Upper lobe of right lung (tissue), 1 donor: Measurements from ENCODE around the gene FH. TPM values are rescaled to one million over a fixed set of nuclear protein-coding genes. Genes with fewer than 3 reads are reported as not detected.

Experiments
- ATAC-seq: fragments of 200-7000 bp; cut with Tn5 transposase; one replicate; pipeline ENCODE4 v1.9.1; 2020; ENCODE audit warnings: mild to moderate bottlenecking, moderate library complexity
- DNase-seq: peaks from one replicate; pipeline ENCODE4 v3.0.0-alpha.2; 2020
- H3K27ac ChIP-seq: fragments of 200-600 bp; one replicate; pipeline ENCODE4 v1.8.0; 2022
- H3K27me3 ChIP-seq: fragments of 200-600 bp; one replicate; pipeline ENCODE4 v1.8.0; 2022; ENCODE audit warnings: mild to moderate bottlenecking
- H3K36me3 ChIP-seq: fragments of 200-600 bp; one replicate; pipeline ENCODE4 v1.8.0; 2022
- H3K4me1 ChIP-seq: fragments of 200-600 bp; one replicate; pipeline ENCODE4 v1.8.0; 2022
- H3K4me3 ChIP-seq: fragments of 200-600 bp; one replicate; pipeline ENCODE4 v1.8.0; 2022; ENCODE audit warnings: mild to moderate bottlenecking
- H3K9me3 ChIP-seq: fragments of 200-600 bp; one replicate; pipeline ENCODE4 v1.8.0; 2022
- intact Hi-C: fragments of 100-400 bp; cut with DNase I; formaldehyde crosslinking; loops from one replicate; pipeline ENCODE4 v1.11.0; 2022
- total RNA-seq: library from RNA; stranded (reverse); fragmentation: NEBNext Ultra II Directional; extraction: Animal tissue kit (Norgen Biotek cat#: 25700); gene quantifications from one replicate; pipeline ENCODE4 v1.2.1, GENCODE V29; 2021
- TF ChIP-seq, protein P1 (sequence below): fragments of 200-600 bp; IDR thresholded peaks from one replicate; pipeline ENCODE4 v1.8.0; 2022; ENCODE audit warnings: antibody characterized with exemption
- donor health status: DM: no; HTN: yes; CAD: no; lungs with severe emphysema.

FH gene
- total RNA-seq, 1 donor from 2014 or later = 37.4 TPM

DNA sequence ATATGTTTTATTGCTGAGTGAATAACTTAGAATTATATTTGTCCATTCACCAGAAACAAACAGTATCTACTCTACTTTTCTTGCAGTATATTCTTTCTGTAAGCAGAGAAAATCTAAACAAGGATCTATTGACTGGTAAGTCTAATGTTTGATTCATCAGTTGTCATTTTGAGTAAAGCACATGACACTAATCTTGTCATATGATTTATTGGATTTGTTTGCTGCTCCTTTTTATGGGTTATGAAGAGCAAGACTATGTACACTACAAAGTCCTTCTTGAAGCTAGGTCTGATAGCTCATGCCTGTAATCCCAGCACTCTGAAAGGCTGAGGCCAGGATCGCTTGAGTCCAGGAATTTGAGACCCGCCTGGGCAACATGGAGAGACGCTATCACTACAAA is 36.0 kb upstream of the FH start:
- Histone ChIP-seq H3K27me3 (no peaks in the 10 kb centered on the region), H3K4me3 (no peak overlapping the region), H3K27ac (no peak overlapping the region), H3K9me3 (no peaks in the 10 kb centered on the region), H3K4me1 (no peaks in the 10 kb centered on the region), H3K36me3 (no peaks in the 10 kb centered on the region)
- intact Hi-C loops = no loop called here
- TF ChIP-seq, protein P1, sequence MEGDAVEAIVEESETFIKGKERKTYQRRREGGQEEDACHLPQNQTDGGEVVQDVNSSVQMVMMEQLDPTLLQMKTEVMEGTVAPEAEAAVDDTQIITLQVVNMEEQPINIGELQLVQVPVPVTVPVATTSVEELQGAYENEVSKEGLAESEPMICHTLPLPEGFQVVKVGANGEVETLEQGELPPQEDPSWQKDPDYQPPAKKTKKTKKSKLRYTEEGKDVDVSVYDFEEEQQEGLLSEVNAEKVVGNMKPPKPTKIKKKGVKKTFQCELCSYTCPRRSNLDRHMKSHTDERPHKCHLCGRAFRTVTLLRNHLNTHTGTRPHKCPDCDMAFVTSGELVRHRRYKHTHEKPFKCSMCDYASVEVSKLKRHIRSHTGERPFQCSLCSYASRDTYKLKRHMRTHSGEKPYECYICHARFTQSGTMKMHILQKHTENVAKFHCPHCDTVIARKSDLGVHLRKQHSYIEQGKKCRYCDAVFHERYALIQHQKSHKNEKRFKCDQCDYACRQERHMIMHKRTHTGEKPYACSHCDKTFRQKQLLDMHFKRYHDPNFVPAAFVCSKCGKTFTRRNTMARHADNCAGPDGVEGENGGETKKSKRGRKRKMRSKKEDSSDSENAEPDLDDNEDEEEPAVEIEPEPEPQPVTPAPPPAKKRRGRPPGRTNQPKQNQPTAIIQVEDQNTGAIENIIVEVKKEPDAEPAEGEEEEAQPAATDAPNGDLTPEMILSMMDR = no peak
- DNase-seq (no peak), ATAC-seq (no peak)

DNA sequence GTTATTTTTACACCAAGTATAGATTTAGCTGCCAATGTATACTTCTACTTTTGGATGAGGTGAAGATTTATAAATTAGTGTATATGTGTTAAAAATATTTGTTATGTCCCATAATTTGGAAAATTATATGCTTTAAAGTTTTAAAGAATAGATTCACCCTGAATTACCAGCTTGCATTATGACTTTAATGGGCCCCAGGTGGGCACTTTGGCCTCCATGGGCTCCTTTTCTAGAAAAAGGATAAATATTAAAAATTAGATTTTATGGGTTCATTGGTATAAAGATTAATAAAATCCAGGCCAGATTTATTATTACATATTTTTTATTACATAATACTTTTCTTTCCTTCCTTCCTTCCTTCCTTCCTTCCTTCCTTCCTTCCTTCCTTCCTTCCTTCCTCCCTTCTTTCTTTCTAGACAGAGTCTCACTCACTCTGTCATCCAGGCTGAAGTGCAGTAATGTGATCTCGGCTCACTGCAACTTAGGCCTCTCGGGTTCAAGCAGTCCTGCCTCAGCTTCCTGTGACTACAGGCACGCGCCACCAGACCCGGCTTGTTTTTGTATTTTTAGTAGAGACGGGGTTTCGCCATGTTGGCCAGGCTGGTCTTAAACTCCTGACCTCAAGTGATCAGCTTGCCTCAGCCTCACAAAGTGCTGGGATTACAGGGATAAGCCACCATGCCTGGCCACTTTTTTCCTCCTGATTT is 34.5 kb upstream of the FH start:
- ATAC-seq (no peak), DNase-seq (no peak)
- TF ChIP-seq, protein P1 = no peak
- Histone ChIP-seq H3K36me3 (no peaks in the 10 kb centered on the region), H3K27me3 (no peaks in the 10 kb centered on the region), H3K27ac (no peak overlapping the region), H3K4me1 (no peaks in the 10 kb centered on the region), H3K4me3 (no peak overlapping the region), H3K9me3 (no peaks in the 10 kb centered on the region)
- intact Hi-C loops = no loop called here

DNA sequence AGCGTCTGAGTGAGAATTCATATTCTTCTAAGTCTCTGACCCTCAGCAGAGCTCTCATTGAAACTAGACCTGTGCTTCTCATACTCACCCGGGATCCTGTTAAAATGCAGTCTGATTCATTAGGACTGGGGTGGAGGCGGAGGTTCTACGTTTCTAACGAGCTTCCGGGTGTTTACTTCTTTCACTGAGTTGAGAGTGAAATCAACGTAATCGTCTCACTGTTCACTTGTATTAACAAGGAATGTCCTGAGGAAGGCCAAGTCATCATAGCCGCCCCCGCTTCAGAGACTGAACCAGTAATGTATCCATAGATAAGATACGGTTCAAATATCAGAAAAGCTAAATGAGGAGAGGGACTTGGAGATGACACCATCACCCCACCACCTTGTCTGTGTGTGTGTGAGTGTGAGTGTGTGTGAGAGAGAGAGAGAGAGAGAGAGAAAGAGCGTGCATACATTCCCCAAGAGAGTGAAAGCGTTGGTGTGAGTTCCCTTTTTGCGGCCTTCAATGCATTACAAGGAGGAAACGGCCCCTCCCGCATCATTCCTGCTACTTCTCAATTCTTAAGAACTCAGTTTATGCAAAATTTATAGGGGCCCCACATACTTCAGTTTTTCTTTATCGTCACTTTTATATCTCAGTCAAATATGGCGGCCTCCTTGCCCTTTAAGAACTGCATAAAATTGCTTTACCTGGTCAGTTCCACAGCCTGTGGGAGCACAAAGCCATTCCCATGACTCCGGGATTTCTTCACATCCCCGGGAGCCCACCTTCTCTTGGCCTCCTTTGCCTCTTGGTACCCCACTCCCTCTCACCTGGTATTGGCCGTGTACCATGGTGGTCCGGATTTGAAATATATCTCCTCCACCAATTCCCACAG is 32.4 kb upstream of the FH start:
- H3K9me3 ChIP-seq = no peaks in the 10 kb centered on the region
- H3K4me1 ChIP-seq = no peaks in the 10 kb centered on the region
- DNase-seq (peak; percentile 64), ATAC-seq (peak; percentile 96)
- H3K4me3 ChIP-seq = no peak overlapping the region
- peak overlapping the region; percentile 66 for H3K27ac ChIP-seq
- TF ChIP-seq, protein P1 = no peak
- intact Hi-C loops = no loop called here
- H3K36me3 ChIP-seq = no peaks in the 10 kb centered on the region
- no peaks in the 10 kb centered on the region for H3K27me3 ChIP-seq

DNA sequence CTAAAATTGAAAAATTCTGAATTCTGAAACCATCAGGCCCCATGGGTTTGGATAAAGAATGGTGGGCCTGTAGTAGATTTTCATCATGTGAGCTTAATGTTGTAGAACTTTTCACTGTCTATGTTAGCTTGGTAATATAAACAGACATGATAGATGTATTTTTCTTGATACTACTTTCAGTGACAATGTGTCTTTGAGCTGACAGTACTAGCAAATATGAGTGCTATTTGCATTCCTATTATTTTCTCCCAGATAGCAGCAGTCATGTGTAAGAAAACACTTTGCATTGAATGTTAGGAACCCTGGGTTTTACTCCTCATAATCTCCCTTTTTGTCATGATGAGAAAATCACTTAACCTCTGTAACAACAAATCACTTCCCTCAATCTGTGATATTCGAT is 30.8 kb upstream of the FH start:
- H3K27ac ChIP-seq = no peak overlapping the region
- H3K27me3 ChIP-seq = no peaks in the 10 kb centered on the region
- no peaks in the 10 kb centered on the region for H3K36me3 ChIP-seq
- no peak overlapping the region for H3K4me3 ChIP-seq
- H3K9me3 ChIP-seq = no peaks in the 10 kb centered on the region
- ATAC-seq = no peak
- intact Hi-C loops = no loop called here
- TF ChIP-seq, protein P1 = no peak
- no peaks in the 10 kb centered on the region for H3K4me1 ChIP-seq
- no peak for DNase-seq

DNA sequence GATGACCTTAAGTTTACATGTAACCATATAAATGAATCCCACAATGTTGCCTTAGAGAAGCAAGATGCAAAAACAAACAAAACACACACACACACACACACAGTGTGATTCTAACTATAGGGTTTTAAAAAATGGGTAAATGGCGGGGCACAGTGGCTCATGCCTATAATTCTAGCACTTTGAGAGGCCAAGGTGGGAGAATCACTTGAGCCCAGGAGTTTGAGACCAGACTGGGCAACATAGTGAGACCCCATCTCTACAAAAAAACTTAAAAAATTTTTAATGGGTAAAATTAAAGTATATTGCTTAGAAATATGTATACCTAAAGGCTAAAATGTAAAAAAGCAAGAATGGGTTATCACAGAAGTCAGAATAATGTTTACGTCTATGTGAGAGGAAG is 28.5 kb upstream of the FH start:
- intact Hi-C loops = no loop called here
- Histone ChIP-seq H3K4me1 (no peaks in the 10 kb centered on the region), H3K36me3 (no peaks in the 10 kb centered on the region), H3K27ac (no peak overlapping the region), H3K27me3 (no peaks in the 10 kb centered on the region), H3K4me3 (no peak overlapping the region), H3K9me3 (no peaks in the 10 kb centered on the region)
- no peak for ATAC-seq
- no peak for DNase-seq
- TF ChIP-seq, protein P1 = no peak
